ENCODE results near the gene SLC8A1. TPM values are rescaled to one million over a fixed set of nuclear protein-coding genes. Genes with fewer than 3 reads are reported as not detected.

Gene SLC8A1
- total RNA-seq, 1 experiment from 2014 or later, result 0.43 TPM

DNA sequence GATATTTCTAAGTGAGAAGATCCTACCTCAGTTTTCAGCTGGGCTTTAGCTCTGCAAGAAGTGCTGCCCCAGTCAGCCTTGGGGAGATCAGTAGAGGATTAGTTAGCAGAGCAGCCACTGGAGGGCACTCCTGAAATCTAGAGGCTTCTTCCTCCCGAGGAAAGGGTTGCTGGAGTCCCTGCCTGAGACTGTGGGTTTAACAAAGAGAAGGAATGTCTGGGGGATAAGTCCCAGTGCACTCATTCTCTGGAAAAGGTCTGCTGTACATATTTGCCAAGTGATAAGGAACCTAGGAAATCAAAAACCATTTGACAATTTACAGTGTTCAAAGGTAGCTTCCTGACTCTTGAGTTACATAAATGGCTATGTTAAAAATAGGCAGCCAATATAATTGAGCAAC is 207.2 kb downstream of the SLC8A1 start:
- Mint-ChIP-seq H3K4me1 (ENCODE audit: low read depth, unreplicated experiment) (peaks cover 13% of the 10 kb centered on the region), H3K27ac (ENCODE audit: unreplicated experiment) (no peak overlapping the region), H3K27me3 (ENCODE audit: insufficient read depth, unreplicated experiment) (no peaks in the 10 kb centered on the region), H3K4me3 (ENCODE audit: unreplicated experiment) (no peak overlapping the region), H3K9me3 (ENCODE audit: unreplicated experiment) (no peaks in the 10 kb centered on the region), H3K36me3 (ENCODE audit: insufficient read depth, unreplicated experiment) (no peaks in the 10 kb centered on the region)
- intact Hi-C loops (cut with micrococcal nuclease; ENCODE audit: unreplicated experiment), result loop anchor here (1.0 kb wide), 1 partner anchor 310 kb away; no protein-coding TSS in a partner anchor
- CTCF ChIA-PET, result interaction anchor here (0.6 to 1.3 kb wide), 5 partner anchors 61 to 351 kb away, joined by 3 to 5 read pairs (median 3); no protein-coding TSS in a partner anchor
- POLR2A ChIA-PET, result no interaction called here
- Histone ChIP-seq H3K27me3 (replicated peaks; ENCODE audit: control insufficient read depth, insufficient read depth, low read length) (no peaks in the 10 kb centered on the region), H3K4me3 (ENCODE audit: low read depth, low read length) (no peak overlapping the region), H3K36me3 (ENCODE audit: control insufficient read depth, insufficient read depth, low read length) (no peaks in the 10 kb centered on the region), H3K9me3 (no peaks in the 10 kb centered on the region), H3K4me1 (peaks cover 10% of the 10 kb centered on the region)
- TF ChIP-seq, protein P1, sequence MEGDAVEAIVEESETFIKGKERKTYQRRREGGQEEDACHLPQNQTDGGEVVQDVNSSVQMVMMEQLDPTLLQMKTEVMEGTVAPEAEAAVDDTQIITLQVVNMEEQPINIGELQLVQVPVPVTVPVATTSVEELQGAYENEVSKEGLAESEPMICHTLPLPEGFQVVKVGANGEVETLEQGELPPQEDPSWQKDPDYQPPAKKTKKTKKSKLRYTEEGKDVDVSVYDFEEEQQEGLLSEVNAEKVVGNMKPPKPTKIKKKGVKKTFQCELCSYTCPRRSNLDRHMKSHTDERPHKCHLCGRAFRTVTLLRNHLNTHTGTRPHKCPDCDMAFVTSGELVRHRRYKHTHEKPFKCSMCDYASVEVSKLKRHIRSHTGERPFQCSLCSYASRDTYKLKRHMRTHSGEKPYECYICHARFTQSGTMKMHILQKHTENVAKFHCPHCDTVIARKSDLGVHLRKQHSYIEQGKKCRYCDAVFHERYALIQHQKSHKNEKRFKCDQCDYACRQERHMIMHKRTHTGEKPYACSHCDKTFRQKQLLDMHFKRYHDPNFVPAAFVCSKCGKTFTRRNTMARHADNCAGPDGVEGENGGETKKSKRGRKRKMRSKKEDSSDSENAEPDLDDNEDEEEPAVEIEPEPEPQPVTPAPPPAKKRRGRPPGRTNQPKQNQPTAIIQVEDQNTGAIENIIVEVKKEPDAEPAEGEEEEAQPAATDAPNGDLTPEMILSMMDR (IDR thresholded peaks at IDR 0.05; ENCODE audit: insufficient read depth in 1 of 2, low read depth in 1 of 2, low read length in 1 of 2, severe bottlenecking in 1 of 2, unreplicated experiment in 1 of 2), result peak; percentile 40 to 70
- no TSS peak for BruUV-seq (replicated peaks)
- DNase-seq, result peak; percentile 69 to 79

DNA sequence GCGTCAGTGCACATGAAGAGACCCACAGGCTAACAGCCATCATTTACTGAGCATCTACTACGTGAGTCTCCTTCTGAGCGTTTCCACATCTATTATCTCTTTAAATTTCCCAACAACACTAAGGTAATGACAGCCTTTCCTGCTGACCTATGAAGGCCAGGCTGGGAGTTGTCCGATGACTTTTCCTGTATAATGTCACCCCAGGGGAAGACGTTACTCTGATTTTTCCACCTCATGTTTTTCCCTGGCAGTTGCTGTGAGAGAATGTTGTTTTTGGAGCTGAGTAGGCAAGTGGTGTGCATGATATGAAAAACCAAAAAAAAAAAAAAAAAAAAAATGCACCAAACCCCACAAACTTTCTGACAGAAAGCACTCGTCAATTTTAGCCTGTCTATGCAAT is 207.6 kb downstream of the SLC8A1 start:
- peaks cover 13% of the 10 kb centered on the region for H3K4me1 Mint-ChIP-seq (ENCODE audit: low read depth, unreplicated experiment)
- ChIA-PET CTCF (interaction anchor here (0.5 to 1.3 kb wide), 6 partner anchors 62 to 1263 kb away, joined by 3 to 5 read pairs (median 3); no protein-coding TSS in a partner anchor), POLR2A (no interaction called here)
- no peaks in the 10 kb centered on the region for H3K9me3 Mint-ChIP-seq (ENCODE audit: unreplicated experiment)
- no peaks in the 10 kb centered on the region for H3K27me3 Mint-ChIP-seq (ENCODE audit: insufficient read depth, unreplicated experiment)
- Histone ChIP-seq H3K4me3 (ENCODE audit: low read depth, low read length) (no peak overlapping the region), H3K9me3 (no peaks in the 10 kb centered on the region), H3K36me3 (ENCODE audit: control insufficient read depth, insufficient read depth, low read length) (no peaks in the 10 kb centered on the region), H3K4me1 (peaks cover 10% of the 10 kb centered on the region), H3K27me3 (replicated peaks; ENCODE audit: control insufficient read depth, insufficient read depth, low read length) (no peaks in the 10 kb centered on the region)
- intact Hi-C loops (cut with micrococcal nuclease; ENCODE audit: unreplicated experiment), result loop anchor here (1.0 kb wide), 1 partner anchor 310 kb away; no protein-coding TSS in a partner anchor
- TF ChIP-seq, protein P1 (IDR thresholded peaks at IDR 0.05; ENCODE audit: insufficient read depth in 1 of 2, low read depth in 1 of 2, low read length in 1 of 2, severe bottlenecking in 1 of 2, unreplicated experiment in 1 of 2), result no peak
- DNase-seq, result no peak
- no peaks in the 10 kb centered on the region for H3K36me3 Mint-ChIP-seq (ENCODE audit: insufficient read depth, unreplicated experiment)
- no TSS peak for BruUV-seq (replicated peaks)
- H3K27ac Mint-ChIP-seq (ENCODE audit: unreplicated experiment), result no peak overlapping the region
- H3K4me3 Mint-ChIP-seq (ENCODE audit: unreplicated experiment), result no peak overlapping the region

DNA sequence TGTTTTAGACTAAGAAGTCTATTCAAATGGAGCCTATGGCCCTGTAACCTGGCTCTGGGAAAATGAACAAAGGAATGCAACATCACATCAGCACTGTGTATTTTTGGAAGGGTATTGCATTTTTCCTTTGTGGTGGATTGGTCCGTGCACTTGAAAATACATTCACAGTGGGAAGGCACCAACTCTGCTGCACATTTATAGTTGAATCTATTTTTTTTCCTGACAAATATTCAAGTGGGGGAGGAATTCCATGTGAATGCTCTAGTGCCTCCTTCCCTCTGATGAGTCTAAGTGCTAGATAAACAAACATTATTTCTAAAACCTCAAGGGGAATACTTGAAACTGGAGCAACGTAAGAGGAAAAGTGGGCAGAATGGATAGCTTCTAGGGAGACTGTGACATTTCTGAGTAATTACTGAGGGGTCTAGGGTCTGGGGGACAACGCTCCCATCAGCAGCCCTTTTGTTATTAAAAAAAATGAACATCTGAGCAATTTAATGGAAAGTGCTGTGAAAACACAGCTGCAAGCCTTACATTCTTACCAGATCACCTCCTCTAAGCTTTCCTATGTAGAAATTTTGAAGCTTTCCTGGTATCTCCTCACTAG is 208.2 kb downstream of the SLC8A1 start:
- CTCF ChIA-PET, result interaction anchor here (0.5 to 0.6 kb wide), 2 partner anchors 21 to 1264 kb away, joined by 3 read pairs; no protein-coding TSS in a partner anchor
- no peak overlapping the region for H3K27ac Mint-ChIP-seq (ENCODE audit: unreplicated experiment)
- no peaks in the 10 kb centered on the region for H3K9me3 ChIP-seq
- TF ChIP-seq, protein P1 (IDR thresholded peaks at IDR 0.05; ENCODE audit: insufficient read depth in 1 of 2, low read depth in 1 of 2, low read length in 1 of 2, severe bottlenecking in 1 of 2, unreplicated experiment in 1 of 2), result no peak
- H3K4me3 Mint-ChIP-seq (ENCODE audit: unreplicated experiment), result no peak overlapping the region
- H3K4me1 ChIP-seq, result peaks cover 10% of the 10 kb centered on the region
- no peaks in the 10 kb centered on the region for H3K9me3 Mint-ChIP-seq (ENCODE audit: unreplicated experiment)
- BruUV-seq (replicated peaks), result no TSS peak
- POLR2A ChIA-PET, result no interaction called here
- intact Hi-C loops (cut with micrococcal nuclease; ENCODE audit: unreplicated experiment), result loop anchor here (1.0 kb wide), 1 partner anchor 311 kb away; no protein-coding TSS in a partner anchor
- H3K4me3 ChIP-seq (ENCODE audit: low read depth, low read length), result no peak overlapping the region
- H3K27me3 Mint-ChIP-seq (ENCODE audit: insufficient read depth, unreplicated experiment), result no peaks in the 10 kb centered on the region
- H3K36me3 ChIP-seq (ENCODE audit: control insufficient read depth, insufficient read depth, low read length), result no peaks in the 10 kb centered on the region
- DNase-seq, result no peak
- H3K36me3 Mint-ChIP-seq (ENCODE audit: insufficient read depth, unreplicated experiment), result no peaks in the 10 kb centered on the region
- H3K4me1 Mint-ChIP-seq (ENCODE audit: low read depth, unreplicated experiment), result peaks cover 13% of the 10 kb centered on the region
- no peaks in the 10 kb centered on the region for H3K27me3 ChIP-seq (replicated peaks; ENCODE audit: control insufficient read depth, insufficient read depth, low read length)

All from Caco-2 (cell line).